GM12891 (cell line): ENCODE measurements around the gene MGMT.

Source experiments
- PAX5 ChIP-seq: IDR thresholded peaks from 2 replicates; pipeline ENCODE4 v1.6.1; 2011; ENCODE audit warnings: low read length, moderate library complexity, mild to moderate bottlenecking; ENCODE audit not compliant: insufficient read depth, severe bottlenecking
- POLR2A ChIP-seq: IDR thresholded peaks from 2 replicates; pipeline ENCODE4 v1.6.1; 2011; ENCODE audit warnings: low read depth, low read length, control low read depth
- POLR2AphosphoS5 ChIP-seq: IDR thresholded peaks from 2 replicates; pipeline ENCODE4 v1.6.1; 2011; ENCODE audit warnings: low read depth, low read length, control low read depth
- POU2F2 ChIP-seq: IDR thresholded peaks from 2 replicates; pipeline ENCODE4 v1.6.1; 2011; ENCODE audit warnings: low read depth, mild to moderate bottlenecking, control low read depth, low read length, moderate library complexity
- SPI1 ChIP-seq: IDR thresholded peaks from 2 replicates; pipeline ENCODE4 v1.6.1; 2011; ENCODE audit warnings: low read depth, low read length, control low read depth
- TAF1 ChIP-seq: IDR thresholded peaks from 2 replicates; pipeline ENCODE4 v1.6.1; 2011; ENCODE audit warnings: low read depth, low read length, control low read depth

DNA sequence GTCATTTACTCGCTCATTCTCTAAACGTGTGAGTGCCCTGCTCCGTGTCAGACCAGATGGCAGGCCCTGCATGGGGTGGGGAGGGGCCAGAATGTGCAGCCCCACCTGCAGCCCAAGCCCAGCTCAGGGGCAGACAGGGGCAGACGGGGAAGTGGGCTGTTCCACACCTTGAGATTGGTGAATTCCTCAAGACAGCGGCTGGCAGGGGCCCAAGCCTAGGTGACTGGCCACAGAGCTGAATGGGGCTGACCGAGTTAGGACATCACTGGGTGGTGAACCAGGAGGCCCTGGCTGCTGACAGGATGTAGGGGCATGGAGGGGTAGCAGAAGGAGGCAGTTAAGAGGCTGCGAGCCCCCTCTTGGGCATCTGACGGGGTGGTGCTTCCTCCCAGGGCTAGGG is 79.1 kb downstream of the MGMT start:
- TF ChIP-seq POLR2A: no peak
- no peak for TF ChIP-seq SPI1
- TF ChIP-seq POLR2AphosphoS5: no peak
- no peak for TF ChIP-seq TAF1
- TF ChIP-seq POU2F2: no peak
- TF ChIP-seq PAX5: no peak
